HG02840 (cell line): ENCODE results near the gene TSPAN32.
"Not testable (repeated sequence)": the region's sequence is repeated elsewhere in the genome, so short reads cannot be mapped to it uniquely, and the experiment has no call there.

Experiments used
- ATAC-seq: cut with Tn5 transposase; IDR thresholded peaks from one replicate; pipeline ENCODE4 v1.9.1; 2021; ENCODE audit warnings: mild to moderate bottlenecking, moderate library complexity, moderate number of reproducible peaks; ENCODE audit not compliant: unreplicated experiment, low FRiP score

Gene TSPAN32

DNA sequence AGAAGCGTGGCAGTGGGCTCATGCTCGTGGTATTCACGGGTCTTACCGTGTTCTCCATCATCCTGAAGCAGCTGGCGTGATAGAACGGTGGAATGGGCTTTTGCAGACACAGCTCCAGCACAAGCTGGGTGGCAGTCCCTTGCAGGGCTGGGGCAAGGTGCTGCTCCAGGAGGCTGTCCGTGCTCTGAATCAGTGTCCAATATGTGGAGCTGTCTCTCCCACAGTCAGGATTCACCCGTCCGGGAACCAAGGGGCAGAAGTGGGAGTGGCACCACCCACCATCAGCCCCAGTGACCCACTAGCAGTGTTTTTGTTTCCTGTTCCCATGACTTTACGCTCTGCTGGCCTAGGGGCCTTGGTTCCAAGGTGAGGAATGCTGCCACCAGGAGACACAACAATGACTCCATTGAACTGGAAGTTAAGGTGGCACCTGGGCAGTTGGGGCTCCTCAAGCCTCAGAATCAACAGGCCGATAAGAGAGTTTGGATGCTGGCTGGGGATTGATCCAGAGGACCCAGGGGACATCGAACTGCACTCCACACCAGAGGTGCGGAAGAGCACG lies 58.3 kb downstream of the TSPAN32 start:
- ATAC-seq, result no peak

DNA sequence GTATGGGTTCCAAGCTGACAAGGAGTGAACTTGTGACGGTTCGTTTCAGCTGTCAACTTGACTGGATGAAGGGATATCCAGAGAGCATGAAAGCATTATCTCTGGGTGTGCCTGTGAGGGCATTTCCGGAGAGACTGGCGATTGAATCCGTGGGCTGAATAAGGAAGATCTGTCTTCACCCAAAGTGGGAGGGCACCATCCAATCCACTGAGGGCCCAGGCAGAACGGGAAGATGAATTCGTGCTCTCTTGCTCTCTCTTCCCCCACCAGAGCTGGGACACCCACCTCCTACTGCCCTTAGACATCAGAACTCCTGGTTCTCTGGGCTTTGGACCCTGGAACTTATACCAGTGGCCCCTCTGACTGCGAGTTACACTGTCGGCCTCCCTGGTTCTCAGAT lies 59.8 kb downstream of the TSPAN32 start:
- no peak for ATAC-seq

- ATAC-seq, result no peak
Observed at GRCh38 chr11:2362414-2362813, 60.6 kb downstream of the TSPAN32 start.

DNA sequence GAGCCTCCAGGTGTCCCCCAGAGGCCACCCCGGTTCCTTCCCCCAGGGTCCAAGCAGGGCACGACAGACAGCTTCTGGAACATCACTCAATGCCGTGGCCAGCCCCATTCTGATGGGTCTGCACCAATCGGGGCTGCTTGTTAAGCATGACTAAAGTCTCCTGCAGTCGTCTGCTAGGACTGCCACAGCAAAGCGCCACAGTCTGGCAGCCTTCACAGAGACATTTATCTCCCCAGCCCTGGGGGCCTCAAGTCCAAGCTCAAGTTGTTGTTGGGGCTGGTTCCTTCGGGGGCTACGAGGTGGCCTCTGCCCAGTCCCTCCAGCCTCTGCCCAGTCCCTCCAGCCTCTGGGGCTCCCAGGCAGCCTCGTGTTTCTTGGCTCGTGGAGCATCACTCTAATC lies 61.3 kb downstream of the TSPAN32 start:
- no peak for ATAC-seq

- ATAC-seq, result no peak
Observed at GRCh38 chr11:2363577-2364370, 62.0 kb downstream of the TSPAN32 start.

DNA sequence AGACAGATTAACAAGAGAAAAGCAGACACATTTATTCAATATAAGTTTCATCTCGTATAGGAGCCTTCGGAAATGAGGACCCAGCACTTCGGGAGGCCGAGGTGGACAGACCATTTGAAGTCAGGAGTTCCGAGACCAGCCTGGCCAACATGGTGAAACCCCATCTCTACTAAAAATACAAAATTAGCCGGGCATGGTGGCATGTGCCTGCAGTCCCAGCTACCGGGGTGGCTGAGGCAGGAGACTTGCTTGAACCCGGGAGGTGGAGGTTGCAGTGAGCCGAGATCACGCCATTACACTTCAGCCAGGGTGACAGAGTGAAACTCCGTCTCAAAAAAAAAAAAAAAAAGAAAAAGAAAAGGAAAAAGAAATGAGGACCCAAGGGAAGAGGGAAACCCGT lies 62.6 kb downstream of the TSPAN32 start:
- not testable (repeated sequence) for ATAC-seq

GRCh38 chr11:2365571-2366210 lies 63.9 kb downstream of the TSPAN32 start:
- no peak for ATAC-seq

- no peak for ATAC-seq
Observed at GRCh38 chr11:2366276-2366675, 64.5 kb downstream of the TSPAN32 start.

GRCh38 chr11:2366733-2367132 lies 64.9 kb downstream of the TSPAN32 start:
- ATAC-seq, result no peak

GRCh38 chr11:2367266-2368160 lies 65.7 kb downstream of the TSPAN32 start:
- no peak for ATAC-seq
